Measurements from ENCODE around the gene ZBED2.

DNA sequence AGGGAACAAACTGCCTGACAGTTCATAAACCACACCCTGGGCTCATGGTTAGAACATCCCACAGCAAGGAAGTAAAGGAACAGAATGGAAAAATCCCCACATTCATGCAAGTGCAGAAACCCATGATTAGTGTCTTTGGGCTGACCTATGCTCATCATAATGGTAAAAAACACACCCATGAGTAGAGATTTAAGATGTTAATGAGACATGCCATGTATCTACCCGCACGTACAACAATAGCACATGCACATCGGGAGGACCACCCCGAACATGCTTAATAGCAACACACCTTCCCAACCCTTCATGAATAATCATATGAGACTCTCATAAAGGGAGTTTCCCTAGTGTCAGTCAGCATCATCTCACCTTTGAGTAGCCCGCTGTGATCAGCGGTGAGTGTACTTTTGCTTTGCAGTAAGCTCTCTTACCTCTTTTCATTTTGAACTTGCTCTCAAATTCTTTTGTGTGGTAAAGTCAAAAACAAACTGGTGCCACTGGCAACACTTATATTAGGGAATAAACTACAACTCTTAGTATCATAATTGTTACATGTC, 23.2 kb downstream of the ZBED2 start:
- TF ChIP-seq CTCF (IDR thresholded peaks at IDR 0.05), result no peak
- TF ChIP-seq POLR2AphosphoS5 (IDR thresholded peaks at IDR 0.05), result no peak

Data from breast epithelium (tissue), 3 donors.